LNCAP (cell line): ENCODE measurements around the gene ATP9A.

ENCODE experiments used
- CTCF ChIP-seq: fragments of 450-650 bp; IDR thresholded peaks from 2 replicates; pipeline ENCODE4 v1.5.1; 2017; ENCODE audit warnings: mild to moderate bottlenecking

ATP9A gene

GRCh38 chr20:51784299-51784698 is 16.1 kb upstream of the ATP9A start:
- TF ChIP-seq CTCF = no peak

- no peak for TF ChIP-seq CTCF
These were observed 7.1 kb upstream of the ATP9A start for GRCh38 chr20:51775241-51775640.

- no peak for TF ChIP-seq CTCF
These were observed 4.0 kb upstream of the ATP9A start for GRCh38 chr20:51772236-51772635.

GRCh38 chr20:51769976-51770615 is 1.9 kb upstream of the ATP9A start:
- TF ChIP-seq CTCF = no peak

GRCh38 chr20:51768759-51769517 is 748 bp upstream of the ATP9A start:
- TF ChIP-seq CTCF = no peak

- TF ChIP-seq CTCF = 0 out of 2 replicates have a peak, but pooled peaks have one; percentile 11
These were observed 960 bp downstream of the ATP9A start for GRCh38 chr20:51766994-51767866.

- no peak for TF ChIP-seq CTCF
These were observed 4.1 kb downstream of the ATP9A start for GRCh38 chr20:51763965-51764602.
